Ammon's horn (tissue), 1 donor: ENCODE measurements around the gene FXYD6.

Source experiments
- DNase-seq: peaks from one replicate; pipeline ENCODE4 v3.0.0-alpha.2; 2016; ENCODE audit warnings: low spot score

Gene FXYD6

DNA sequence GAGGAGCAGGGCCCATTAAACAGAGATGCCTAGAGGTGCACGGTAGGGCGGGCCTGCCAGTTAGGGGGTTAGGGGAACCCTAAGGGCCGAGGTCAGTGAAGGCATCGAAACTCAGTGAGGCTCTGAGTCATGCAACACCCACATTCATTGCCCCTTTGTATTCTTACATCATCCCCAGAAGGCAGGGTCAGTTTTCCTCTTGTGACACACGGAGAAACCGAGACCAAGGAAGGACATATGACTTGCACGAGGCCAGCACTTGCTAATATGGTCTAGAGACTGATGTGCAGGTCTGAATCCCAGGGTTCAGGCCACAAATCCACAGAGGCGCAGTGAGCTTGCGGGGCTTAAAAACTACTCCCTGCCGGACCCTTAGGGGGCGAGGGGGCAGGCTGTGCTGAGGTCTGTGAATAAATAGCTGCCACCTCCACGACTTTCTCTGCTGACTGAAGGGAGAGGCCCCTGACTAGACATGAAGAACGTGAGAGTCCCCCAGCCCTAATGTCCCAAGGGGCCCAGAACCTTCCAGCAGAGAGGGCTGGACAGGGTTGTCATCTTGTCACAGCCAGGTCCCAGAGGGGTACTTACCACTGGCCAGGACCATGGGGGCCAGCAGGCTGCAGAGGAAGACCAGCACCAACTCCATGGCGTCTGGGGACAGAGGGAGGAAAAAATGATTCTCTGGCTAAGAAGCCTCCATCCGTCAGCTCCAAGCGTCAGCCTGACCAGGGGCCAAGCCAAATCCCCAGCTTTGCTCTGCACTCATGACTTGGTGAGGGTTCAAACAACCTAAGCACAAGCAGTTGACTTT, 34.1 kb downstream of the FXYD6 start:
- no peak for DNase-seq

DNA sequence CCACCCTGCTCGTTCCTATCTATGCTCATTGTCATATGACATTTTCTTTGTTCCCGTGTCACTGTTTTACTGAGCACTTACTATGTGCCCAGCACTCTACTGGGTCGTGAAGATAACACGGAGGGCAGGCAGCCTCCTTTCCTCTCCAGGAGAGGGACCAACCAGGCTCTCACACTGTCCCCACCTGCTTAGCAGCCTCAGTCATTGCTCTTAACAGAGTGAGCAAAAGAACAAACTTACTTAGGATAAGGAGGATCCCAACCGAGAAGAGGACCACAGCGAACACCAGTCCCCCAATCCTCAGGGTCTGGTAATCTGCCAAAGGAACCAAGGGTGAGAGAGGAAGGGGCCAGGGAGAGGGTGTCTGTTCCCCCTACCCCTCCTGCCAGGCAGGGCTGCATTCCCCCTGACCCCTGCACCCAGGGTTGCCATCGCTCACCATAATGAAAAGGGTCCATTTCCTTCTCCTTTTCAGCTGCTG, 34.9 kb downstream of the FXYD6 start:
- DNase-seq: no peak

DNA sequence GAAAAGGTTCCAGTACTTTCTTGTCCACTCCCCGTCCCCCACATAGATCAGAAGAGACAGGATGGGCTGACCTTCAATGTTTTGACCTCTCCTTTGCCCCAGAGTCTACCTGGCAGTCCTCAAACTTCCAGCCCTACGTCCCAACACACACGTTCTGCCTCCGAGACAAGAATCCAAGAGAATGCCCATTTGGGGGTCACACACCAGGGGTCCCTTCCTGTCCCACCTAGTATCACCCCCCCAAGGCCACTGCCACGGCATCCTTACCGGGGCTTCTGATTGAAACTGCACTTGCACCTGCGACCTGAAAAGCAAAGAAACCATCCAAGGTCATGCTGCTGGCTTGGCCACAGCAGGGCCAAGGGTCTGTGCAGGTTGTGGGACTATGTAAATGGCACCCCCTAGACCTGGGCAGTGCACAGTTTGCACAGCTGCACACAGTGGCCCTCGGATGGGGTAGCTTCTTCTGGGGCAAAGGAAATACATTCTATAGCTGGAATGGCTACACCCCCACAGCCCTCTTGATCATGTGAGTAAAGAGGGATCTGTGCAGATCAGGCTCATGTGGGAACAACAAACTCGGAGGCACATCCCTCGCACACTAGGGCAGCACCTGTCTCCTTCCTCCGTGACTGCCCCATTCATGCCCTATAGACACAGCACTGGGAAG, 35.4 kb downstream of the FXYD6 start:
- DNase-seq: no peak

DNA sequence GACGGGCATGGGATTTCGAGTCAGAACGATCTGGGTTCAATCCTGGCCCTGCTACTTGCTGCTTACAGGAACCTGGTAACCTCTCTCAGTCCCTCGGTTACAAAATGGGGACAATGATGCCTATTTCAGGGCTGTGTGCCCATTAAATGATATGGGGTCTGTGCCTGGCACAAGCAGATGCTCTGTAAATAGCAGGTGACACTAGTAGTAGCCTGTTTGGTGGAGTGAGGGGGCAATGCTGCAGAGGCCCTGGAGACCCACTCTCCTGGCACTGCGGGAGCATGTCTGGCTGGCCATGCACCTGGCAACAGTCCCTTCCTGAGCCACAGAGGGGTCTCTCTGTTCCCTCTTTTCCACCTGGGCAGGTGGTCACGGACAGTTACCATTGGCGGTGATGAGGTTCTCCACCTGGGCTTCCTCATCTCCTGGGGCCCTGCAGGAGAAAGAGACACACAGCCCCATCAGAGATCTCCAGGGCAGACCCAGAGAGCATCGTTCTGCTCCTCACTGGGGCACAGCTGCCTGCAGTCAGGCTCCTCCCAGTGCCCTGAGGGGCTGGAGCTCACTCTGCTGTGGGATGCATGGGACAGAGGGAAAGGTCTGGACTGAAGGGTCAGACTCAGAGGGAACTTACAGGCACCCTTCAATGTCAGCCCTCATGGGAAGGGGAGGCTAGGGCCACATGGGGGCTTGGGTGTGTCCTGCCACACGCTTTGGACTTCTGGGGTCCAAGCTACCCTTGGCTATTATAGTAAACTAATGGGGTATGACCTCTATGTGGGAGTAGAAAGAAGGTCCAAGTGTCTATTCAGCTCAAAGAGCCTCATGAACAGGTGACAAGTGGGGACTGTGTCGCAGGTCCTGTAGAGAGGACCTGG, 36.3 kb downstream of the FXYD6 start:
- DNase-seq: no peak

DNA sequence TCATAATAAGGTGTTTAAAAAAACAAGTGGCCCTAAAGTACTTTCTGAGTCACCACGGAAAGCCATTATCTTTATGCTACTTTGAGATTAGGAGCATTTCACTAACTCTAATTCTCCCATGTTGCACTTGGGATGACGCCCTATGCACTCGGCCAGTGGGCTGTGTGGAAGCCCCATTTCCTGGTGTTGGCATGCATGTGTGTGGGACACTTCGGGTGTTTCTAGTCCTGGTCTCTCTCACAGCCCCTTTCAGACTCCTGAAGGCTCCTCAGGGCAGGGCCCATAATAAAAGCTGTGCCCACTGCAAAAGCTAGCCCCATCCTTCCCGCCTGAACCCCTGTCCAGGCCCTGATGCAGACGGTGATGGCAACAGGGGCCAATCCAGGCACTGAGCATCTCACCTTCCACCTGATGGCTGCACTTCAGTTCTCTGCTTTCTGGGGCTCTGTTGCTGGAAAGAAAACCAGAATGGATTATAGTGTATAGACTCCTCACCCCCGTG, 37.0 kb downstream of the FXYD6 start:
- DNase-seq: no peak

DNA sequence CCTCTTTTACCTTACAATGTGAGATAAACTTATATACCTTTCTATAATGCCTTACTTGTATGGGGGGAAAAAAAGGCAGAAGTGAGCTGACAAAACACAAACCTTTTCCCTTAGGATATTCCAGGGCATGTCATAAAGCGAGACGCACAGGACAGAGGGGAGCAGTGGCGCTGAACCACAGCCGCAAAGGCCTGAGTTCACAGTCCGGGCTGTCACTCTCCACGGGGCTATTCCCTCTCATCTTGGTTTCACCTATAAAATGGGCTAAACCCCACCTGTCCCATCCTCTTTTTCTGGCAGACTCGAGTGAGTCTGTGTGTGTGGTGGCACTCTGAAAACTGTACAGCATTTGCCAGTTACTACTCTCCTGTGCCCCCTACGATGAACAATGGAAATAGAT, 37.6 kb downstream of the FXYD6 start:
- DNase-seq: no peak

DNA sequence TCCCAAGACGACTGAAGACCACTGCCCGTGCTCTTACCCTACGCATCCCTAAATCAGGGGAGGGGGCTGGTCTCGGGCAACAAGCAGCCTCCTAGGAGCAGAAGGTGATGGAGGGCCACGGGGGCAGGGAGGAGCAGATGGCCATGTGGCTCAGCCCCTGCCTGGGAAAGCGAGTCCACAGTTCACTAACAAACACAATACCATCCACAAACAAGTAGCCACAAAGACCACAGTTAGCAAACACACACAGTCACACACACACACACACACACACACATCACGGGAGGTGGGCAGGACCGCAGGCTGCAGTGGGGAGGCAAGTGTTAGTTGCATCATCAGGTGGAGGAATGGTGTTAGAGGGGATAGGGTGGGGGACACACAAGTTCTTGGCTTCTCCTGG, 38.7 kb downstream of the FXYD6 start:
- no peak for DNase-seq

DNA sequence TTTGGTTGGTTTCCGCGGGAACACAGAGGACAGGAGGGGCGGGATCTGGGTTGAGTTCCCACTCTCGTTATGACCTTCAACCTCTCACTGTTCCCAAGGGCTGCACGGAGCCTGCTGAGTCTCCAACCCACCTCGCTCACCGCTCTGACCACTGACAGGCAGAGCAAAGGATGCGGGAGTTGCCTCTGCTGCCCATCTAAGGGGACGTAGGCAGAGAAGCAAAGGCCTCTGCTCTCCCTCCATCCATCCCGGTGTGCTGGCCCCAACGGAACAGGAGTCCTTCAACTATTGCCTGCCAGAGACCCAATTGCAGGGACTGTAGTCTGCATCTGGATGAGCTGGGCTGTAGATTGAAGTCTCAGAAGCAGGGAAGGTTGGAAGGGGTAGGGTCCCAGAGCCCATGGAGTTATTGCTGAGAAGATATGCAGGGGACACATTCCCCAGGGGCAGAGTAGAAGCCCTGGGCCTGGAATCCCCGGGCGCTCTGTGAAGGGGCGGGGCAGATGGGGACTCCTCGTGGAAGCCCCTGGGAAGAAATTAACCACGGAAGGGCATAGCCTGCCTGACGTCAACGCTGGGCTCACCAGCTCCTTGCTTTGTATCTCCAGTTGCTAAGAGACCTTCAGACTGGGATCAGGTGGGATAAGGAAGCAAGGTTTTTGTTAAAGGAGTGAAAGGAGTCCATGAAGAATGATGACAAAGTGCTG, 39.2 kb downstream of the FXYD6 start:
- no peak for DNase-seq

DNA sequence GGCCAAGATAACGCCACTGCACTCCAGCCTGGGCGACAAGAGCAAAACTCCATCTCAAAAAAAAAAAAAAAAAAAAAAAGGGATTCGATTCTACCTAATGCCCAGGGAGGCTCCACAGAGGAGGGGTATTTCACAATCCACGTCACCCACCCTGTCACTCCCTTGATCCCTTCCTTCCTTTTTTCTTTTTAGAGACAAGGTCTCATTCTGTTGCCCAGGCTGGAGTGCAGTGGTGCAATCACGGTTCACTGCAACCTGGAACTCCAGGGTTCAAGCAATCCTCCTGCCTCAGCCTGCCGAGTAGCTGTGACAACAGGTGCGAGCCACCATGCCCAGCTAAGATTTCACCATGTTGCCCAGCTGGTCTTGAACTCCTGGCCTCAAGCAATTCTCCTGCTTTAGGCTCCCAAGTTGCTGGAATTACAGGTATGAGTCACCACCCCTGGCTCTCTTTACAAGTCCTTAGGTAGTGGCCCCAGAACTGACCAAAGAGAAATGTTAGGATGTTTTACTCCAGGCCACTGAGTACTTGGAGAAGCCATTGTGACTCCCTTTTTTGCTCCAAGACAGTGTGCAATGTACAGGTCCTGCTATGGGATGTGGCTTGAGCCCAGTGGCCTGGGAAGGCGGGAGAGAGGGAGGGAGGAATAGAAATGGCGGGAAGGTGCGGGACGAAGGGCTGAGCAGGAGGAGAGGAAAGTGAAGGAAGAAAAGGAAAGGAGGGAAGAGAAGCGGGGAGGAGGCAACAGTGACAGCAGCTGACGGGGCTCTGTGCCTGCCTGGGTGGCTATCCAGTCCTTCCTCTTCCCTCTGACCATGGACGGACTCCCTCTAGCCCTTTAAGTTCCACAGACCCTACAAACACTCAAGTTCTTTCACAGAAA, 40.1 kb downstream of the FXYD6 start:
- DNase-seq: no peak

DNA sequence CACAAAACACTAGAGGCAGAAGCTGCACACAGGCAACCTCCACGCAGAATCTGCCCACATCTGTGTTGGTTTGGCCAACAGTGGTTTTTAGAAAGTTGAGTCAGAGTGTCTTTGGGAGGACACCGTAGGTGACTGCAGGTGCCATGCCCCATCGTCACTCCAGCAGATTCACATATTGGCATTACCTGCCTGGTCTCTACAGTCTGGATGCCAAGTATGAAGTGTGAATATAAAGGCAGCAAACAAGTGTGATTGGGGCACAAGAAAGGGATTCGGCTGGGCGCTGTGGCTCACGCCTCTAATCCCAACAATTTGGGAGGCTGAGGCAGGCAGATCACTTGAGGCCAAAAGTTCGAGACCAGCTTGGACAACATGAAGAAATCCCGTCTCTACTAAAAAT, 40.9 kb downstream of the FXYD6 start:
- DNase-seq: no peak

DNA sequence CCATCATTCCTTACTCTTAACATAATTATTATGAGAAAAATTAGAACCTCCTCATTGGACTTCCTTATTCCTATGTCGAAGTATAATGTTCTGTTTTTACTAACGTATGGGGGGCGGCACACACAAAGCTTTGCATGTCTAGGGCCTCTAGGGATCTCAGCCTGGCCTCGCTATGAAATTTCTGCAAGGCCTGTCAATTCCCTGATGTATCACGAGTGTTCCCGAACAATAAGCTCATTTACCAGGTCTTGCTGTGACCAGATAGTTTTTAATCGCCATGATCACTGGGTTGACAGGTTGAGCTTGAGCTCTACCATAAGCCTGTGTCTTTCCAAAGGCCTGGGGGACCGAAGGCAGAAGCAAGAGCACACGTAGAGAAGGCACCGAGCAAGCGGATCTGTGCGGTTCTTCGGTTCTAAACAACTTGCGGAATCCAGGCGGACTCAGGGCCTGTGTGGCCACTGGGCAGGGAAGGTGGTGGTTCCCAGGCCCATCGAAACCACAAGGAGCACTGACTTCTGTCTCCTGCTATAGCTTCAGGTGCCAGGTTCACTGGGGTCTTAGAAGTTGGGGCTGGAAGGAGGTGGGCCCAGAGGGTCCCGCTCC, 41.5 kb downstream of the FXYD6 start:
- DNase-seq: no peak

DNA sequence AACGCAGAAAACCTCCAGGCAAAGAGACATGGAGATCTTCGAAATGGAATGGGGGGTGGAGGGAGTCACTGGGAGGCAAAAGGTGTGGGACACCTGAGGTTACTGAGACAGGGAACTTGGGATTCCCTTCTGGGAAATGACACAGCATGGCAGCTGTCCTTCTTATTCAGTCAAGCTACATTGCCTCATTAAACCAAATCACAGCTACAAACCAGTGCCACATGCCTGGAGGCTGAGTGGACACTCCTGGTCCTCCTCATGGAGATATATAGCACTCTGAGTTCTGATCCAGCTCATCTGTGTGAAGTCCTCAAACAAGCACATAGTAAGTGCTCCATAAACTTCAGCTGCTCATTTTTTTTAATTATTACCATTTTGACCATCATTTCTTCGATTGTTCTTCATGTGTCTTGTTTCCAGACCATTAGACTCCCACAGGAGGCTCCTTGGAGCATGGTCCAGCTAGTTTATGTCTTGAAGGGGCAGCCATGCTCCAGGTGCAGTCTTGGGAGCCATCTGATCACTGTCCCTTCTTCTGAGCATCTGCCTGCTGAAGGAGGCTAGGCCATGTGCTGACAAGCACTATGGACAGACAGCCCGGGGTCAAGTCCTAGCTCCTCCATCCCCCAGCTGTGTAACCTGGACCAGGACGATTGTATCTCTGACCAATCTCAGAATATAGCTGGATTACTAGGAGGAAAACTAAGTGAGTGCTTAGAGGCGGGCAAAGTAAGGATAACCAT, 42.2 kb downstream of the FXYD6 start:
- DNase-seq: no peak

DNA sequence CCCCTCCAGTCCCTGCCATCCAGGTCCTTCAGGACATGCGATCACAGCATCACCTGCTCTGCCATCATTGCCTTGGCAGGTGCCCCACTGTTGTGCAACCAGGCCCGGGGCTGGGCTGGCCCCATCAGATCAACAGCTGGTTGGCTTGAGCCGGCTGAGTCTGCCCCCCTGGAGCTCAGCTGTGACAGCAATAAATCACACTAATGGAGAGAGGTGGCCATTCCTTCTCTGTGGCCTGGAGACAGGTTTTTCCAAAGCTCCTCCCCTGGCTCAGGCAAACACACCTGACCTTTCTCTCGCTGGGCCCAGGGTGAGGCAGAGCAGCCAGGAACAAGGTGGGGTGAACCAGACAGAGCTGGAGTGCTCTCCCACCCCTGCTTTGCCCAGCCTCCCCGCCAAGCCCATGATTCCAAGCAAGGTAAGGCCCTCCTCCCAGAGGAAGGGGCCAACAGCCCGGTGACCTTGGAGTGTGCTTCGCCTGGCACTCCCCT, 43.0 kb downstream of the FXYD6 start:
- DNase-seq: no peak

DNA sequence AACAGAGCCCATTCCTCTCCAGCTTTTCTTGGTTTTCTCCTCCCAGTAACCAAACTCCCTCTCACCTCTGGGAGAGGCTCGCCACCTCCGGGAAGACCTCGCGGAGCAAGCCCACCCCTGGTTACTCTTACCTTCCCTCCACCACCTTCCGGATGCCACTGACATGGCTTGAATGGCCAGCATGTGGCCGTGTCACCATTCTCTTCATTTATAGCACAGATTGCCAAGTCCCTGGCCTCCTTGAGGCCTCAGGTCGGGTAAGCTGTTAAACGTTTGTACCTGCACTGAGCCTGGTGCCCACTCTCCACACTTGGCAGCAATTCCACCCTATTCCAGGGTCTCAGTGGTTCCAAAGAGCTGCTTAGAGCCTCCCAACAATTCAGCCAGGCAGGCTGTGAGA, 43.9 kb downstream of the FXYD6 start:
- no peak for DNase-seq

DNA sequence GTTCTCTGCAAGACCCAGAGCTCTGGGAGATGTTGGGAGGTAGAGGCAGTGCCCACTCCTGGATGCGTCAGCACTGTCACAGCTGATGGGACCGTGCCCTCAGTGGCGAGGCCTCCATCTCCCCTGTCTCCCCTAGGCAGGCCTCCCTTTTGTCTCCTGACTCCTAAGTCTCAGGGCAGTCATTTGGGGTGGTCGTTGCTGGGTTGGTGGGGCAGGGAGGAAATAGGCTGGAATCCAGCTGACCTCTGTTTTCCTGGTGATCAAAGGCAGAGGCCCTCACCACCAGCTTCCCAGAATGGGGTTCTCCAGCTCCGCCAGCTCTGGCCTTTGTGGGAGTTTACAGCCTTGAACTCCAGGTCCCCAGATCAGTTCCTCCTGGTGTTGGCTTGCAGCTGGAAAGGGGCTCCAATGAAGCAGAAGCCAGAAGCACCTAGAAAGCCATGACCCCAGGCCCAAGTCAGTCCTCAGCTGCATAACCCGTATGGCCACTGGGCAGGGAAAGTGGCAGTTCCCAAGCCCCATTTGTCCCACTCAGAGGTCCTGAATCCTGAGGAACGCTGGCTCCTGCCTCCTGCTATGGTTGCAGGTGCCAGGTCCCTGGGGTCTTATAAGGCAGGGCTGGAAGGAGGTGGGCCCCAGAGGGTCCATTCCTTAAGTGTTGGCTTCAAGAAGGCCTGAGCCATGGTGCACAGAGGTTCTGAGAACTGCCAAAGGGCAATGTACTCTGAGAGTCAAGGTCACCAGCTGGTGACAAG, 44.6 kb downstream of the FXYD6 start:
- DNase-seq: no peak

DNA sequence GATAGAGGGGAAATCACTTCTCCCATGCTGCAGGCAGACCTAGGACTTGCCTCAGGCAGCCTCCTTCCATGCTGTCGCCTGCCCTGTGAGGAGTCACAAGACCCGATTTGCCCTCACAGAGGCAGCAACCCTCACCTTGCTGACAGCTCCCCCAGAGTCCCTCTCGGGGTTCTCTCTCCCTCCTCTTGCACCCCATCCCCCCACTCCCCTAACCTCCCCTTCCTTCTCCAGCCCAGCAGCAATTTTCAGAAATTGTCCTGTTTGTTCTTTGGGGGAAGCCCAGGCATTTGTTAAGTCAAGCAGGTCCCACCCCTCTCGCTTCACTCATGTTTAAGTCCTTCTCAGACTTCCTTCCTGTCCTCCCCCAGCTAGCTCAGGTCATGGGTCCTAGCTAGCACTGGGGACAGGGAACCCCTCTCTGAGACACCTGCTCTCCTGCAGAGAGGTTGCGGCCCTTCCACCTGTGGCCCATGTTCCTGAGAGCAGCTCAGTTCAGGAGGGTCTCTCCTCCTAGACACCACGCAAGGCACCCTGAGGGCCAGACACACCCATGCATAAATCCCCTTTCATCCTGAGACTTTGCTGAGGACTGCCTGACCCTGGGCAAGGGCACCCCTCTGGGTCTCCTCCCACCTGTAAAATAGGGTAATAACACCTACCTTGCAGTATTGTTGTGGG, 45.6 kb downstream of the FXYD6 start:
- DNase-seq: no peak

DNA sequence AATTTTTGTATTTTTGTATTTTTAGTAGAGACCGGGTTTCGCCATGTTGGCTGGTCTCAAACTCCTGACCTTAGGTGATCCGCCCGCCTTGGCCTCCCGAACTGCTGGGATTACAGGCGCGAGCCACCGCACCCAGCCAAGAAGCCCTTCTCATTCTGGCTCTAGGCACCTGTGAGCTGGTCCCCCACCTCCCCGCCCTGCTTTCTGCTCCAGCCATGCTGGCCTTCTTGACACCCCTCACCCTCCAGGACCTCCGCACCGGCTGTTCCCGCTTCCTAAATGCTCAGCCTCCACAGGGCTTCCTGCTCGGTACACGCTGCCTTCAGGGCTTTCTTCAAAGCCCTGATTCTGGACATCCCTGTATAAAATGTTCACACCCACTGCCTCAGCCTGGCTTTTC, 46.4 kb downstream of the FXYD6 start:
- no peak for DNase-seq

DNA sequence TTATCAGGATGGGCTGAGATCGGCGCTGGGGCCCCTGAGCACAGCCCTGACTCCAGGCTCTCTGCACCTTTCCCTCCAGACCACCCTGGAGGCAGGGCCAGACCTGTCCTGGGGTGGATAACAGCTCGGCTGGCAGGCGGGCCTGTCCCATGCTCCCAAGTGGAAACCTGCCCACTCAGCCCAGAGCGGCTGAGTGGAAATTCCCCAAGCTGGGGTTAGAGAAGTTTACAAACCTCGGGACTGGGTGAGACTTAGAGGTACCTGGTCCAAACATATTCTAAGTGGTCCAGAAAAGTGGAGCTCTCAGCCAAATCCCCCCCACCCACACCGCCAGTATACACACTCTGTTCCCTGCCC, 47.1 kb downstream of the FXYD6 start:
- DNase-seq: no peak
